ENCODE results near the gene PPFIBP2. TPM values are rescaled to one million over a fixed set of nuclear protein-coding genes. Genes with fewer than 3 reads are reported as not detected.

Gene PPFIBP2
- 4.6 and 8.7 TPM in 2 replicates for total RNA-seq (ENCODE audit: low replicate concordance)

DNA sequence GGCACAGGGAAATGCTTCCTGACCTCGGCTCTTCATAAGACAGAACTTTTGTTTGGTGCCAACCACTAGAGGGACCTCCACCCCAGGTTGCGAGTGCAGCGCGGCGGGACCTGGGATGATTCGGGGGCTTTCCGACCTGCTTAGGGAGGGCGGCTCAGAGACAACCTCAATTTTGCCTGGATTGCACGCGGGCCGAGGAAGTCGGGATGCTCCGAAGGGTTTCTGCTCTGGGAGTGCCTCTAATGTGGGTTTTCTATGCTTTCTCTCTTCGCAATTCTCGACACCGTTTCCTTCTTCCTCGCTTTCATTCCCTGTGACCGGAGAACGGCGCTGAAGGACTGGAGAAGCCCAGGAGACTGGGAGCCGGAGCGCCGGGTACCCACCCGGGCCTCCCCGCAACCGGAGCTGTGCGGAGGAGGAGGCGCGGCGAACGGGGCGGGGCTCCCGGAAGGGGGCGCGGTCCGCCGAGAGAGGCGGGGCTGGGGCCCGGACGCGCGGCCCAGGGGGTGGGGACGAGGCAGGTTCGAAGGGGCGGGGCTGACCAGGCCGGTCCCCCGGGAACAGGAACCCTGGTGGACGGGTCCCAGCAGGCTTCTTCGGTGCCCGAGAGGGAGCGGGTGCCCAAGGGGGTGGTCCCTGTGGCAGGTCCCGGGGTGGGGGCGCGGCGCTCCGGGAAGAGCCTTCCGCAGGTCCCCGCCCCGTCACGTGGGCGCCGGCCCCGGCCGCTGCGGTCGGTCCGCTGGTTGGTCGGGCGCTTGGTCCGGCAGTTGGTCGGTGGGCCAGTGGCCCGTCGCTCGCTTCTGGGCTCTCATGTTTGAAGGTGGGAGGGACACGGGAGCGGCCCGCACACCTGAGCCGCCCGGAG, at the start of gene PPFIBP2:
PPFIBP2 (plus strand) TSS at position 766 of the 865 bp plus-strand sequence. CDS start 35,477 bp downstream, outside the sequence.
- Mint-ChIP-seq H3K27ac (no peak within 1 kb of the TSS), H3K27me3 (ENCODE audit: insufficient read depth, low read depth) (peaks cover 12% of the 10 kb centered on the region)
- H3K27ac ChIP-seq, result no peak within 1 kb of the TSS

DNA sequence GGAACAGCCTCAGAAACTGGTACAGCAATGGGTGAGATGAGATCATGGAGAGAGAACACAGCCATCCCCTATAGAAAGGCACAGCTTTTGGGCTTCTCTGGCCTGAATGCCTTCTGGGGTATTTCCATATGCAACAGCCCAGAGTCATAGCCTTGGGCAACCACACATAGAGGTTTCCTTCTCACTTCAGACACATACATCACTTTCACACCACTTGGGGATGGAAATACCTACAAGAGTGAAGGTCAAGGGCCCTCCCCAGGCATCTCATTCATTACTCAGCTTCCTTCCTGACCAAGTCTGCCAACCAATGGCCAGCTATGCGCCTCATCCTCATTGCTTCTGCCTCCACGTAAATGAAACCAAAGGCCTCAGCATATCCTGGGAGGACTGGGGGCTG, 46.1 kb upstream of the PPFIBP2 start:
- no peaks in the 10 kb centered on the region for H3K4me1 ChIP-seq
- no peaks in the 10 kb centered on the region for H3K36me3 ChIP-seq
- H3K4me3 ChIP-seq, result no peak overlapping the region
- H3K27me3 Mint-ChIP-seq (ENCODE audit: insufficient read depth, low read depth), result peaks cover 2% of the 10 kb centered on the region
- H3K9me3 Mint-ChIP-seq, result no peaks in the 10 kb centered on the region
- H3K79me2 ChIP-seq (ENCODE audit: low read depth), result no peaks in the 10 kb centered on the region
- no peaks in the 10 kb centered on the region for H4K20me1 ChIP-seq (ENCODE audit: low read depth)
- peaks cover 3% of the 10 kb centered on the region for H3K4me1 Mint-ChIP-seq
- TF ChIP-seq EZH2 (IDR thresholded peaks at IDR 0.05), result no peak
- TF ChIP-seq, protein P1, sequence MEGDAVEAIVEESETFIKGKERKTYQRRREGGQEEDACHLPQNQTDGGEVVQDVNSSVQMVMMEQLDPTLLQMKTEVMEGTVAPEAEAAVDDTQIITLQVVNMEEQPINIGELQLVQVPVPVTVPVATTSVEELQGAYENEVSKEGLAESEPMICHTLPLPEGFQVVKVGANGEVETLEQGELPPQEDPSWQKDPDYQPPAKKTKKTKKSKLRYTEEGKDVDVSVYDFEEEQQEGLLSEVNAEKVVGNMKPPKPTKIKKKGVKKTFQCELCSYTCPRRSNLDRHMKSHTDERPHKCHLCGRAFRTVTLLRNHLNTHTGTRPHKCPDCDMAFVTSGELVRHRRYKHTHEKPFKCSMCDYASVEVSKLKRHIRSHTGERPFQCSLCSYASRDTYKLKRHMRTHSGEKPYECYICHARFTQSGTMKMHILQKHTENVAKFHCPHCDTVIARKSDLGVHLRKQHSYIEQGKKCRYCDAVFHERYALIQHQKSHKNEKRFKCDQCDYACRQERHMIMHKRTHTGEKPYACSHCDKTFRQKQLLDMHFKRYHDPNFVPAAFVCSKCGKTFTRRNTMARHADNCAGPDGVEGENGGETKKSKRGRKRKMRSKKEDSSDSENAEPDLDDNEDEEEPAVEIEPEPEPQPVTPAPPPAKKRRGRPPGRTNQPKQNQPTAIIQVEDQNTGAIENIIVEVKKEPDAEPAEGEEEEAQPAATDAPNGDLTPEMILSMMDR (IDR thresholded peaks at IDR 0.05), result no peak
- TF ChIP-seq EZH2phosphoT487 (IDR thresholded peaks at IDR 0.05), result no peak
- no peaks in the 10 kb centered on the region for H3K36me3 Mint-ChIP-seq
- H3K27me3 ChIP-seq, result no peaks in the 10 kb centered on the region
- DNase-seq (ENCODE audit: low spot score), result no peak
- H3K9ac ChIP-seq, result no peak overlapping the region
- H3K27ac ChIP-seq, result no peak overlapping the region
- no peaks in the 10 kb centered on the region for H3F3A ChIP-seq (ENCODE audit: low read depth)
- no peak overlapping the region for H3K4me3 Mint-ChIP-seq
- no peak overlapping the region for H3K27ac Mint-ChIP-seq
- no peak overlapping the region for H3K4me2 ChIP-seq
- no peak overlapping the region for H2AFZ ChIP-seq (replicated peaks)
- H3K9me3 ChIP-seq (ENCODE audit: low read depth), result no peaks in the 10 kb centered on the region

More for the DNA sequence above, at the start of gene PPFIBP2:
- Histone ChIP-seq H3K4me3 (peak within 1 kb of the TSS; percentile 73), H3K9me3 (ENCODE audit: low read depth) (no peaks in the 10 kb centered on the region), H2AFZ (replicated peaks) (peak within 1 kb of the TSS; percentile 96), H3K79me2 (ENCODE audit: low read depth) (no peaks in the 10 kb centered on the region), H3K27me3 (peaks cover 22% of the 10 kb centered on the region), H3K4me1 (peaks cover 14% of the 10 kb centered on the region), H3K4me2 (peak within 1 kb of the TSS; percentile 90), H3F3A (ENCODE audit: low read depth) (peaks cover 11% of the 10 kb centered on the region), H4K20me1 (ENCODE audit: low read depth) (no peaks in the 10 kb centered on the region), H3K9ac (no peak within 1 kb of the TSS), H3K36me3 (no peaks in the 10 kb centered on the region)
- Mint-ChIP-seq H3K9me3 (peaks cover 2% of the 10 kb centered on the region), H3K36me3 (no peaks in the 10 kb centered on the region), H3K4me3 (peak within 1 kb of the TSS; percentile 91), H3K4me1 (peaks cover 21% of the 10 kb centered on the region)
- peak; percentile 89 for DNase-seq (ENCODE audit: low spot score)
- TF ChIP-seq, protein P1 (IDR thresholded peaks at IDR 0.05), result peak; percentile 75
- TF ChIP-seq EZH2phosphoT487 (IDR thresholded peaks at IDR 0.05), result no peak
- TF ChIP-seq EZH2 (IDR thresholded peaks at IDR 0.05), result no peak

DNA sequence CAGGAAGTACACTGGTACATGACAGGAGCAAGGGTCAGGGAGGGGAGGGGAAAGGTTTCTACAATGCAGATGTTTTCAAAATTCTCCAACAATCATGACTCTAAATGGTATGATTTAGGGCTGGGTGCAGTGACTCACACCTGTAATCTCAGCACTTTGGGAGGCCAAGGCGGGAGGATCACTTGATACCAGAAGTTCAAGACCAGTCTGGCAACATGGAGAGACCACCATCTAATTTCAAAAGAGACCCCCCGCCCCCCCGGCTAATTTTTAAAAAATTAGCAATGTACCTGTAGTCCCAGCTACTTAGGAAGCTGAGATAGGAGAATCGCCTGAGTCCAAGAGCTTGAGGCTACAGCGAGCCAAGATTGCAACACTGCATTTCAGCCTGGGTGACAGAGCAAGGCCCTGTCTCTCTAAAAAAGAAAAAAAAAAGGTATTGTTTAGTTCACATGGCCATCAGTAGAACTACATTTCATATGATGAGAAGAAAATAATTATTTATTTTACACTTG, 44.4 kb upstream of the PPFIBP2 start:
- no peaks in the 10 kb centered on the region for H3K36me3 ChIP-seq
- peaks cover 2% of the 10 kb centered on the region for H3K27me3 Mint-ChIP-seq (ENCODE audit: insufficient read depth, low read depth)
- H4K20me1 ChIP-seq (ENCODE audit: low read depth), result no peaks in the 10 kb centered on the region
- no peaks in the 10 kb centered on the region for H3F3A ChIP-seq (ENCODE audit: low read depth)
- no peak for DNase-seq (ENCODE audit: low spot score)
- no peaks in the 10 kb centered on the region for H3K79me2 ChIP-seq (ENCODE audit: low read depth)
- H3K4me2 ChIP-seq, result no peak overlapping the region
- TF ChIP-seq EZH2 (IDR thresholded peaks at IDR 0.05) (no peak), EZH2phosphoT487 (IDR thresholded peaks at IDR 0.05) (no peak)
- TF ChIP-seq, protein P1 (IDR thresholded peaks at IDR 0.05), result no peak
- H3K4me3 ChIP-seq, result no peak overlapping the region
- peaks cover 3% of the 10 kb centered on the region for H3K4me1 Mint-ChIP-seq
- H3K27me3 ChIP-seq, result no peaks in the 10 kb centered on the region
- no peaks in the 10 kb centered on the region for H3K9me3 Mint-ChIP-seq
- H3K27ac Mint-ChIP-seq, result no peak overlapping the region
- H3K4me3 Mint-ChIP-seq, result no peak overlapping the region
- no peak overlapping the region for H2AFZ ChIP-seq (replicated peaks)
- H3K9ac ChIP-seq, result no peak overlapping the region
- H3K4me1 ChIP-seq, result no peaks in the 10 kb centered on the region
- no peaks in the 10 kb centered on the region for H3K36me3 Mint-ChIP-seq
- no peak overlapping the region for H3K27ac ChIP-seq
- no peaks in the 10 kb centered on the region for H3K9me3 ChIP-seq (ENCODE audit: low read depth)

Data from neural progenitor cell (in vitro differentiated cells).